Gastroesophageal sphincter (tissue), 4 donors: ENCODE results near the gene PTPRN2. TPM values are rescaled to one million over a fixed set of nuclear protein-coding genes. Genes with fewer than 3 reads are reported as not detected.
A peak's percentile ranks its signal among the peaks of the same experiment; 100 is the strongest.

Experiments
- ATAC-seq: fragments of 150-250 bp; one replicate; pipeline ENCODE4 v1.9.1; 2016; ENCODE audit warnings: mild to moderate bottlenecking, moderate library complexity
- H3K27ac ChIP-seq, 4 donors: fragments of 200-600 bp; sonication (generic) in 3 of 4; 1 replicate in 3 of 4; 2 replicates in 1 of 4; pipeline ENCODE4 v1.5.1; 2016 to 2019
- H3K27me3 ChIP-seq: fragments of 200-600 bp; sonication (generic); one replicate; pipeline ENCODE4 v1.5.1; 2019
- H3K36me3 ChIP-seq, 2 donors: fragments of 200-600 bp; sonication (generic); one replicate each; pipeline ENCODE4 v1.5.1; 2019; ENCODE audit warnings: control low read depth in 1 of 2
- H3K4me1 ChIP-seq, 3 donors: fragments of 200-600 bp; sonication (generic); 1 replicate in 2 of 3; 2 replicates in 1 of 3; pipeline ENCODE4 v1.5.1; 2016 to 2019; ENCODE audit warnings: control low read depth in 2 of 3
- H3K4me3 ChIP-seq, 2 donors: fragments of 200-600 bp; sonication (generic); one replicate each; pipeline ENCODE4 v1.5.1; 2019; ENCODE audit warnings: mild to moderate bottlenecking in 1 of 2, moderate library complexity in 1 of 2
- H3K9me3 ChIP-seq, 3 donors: fragments of 200-600 bp; sonication (generic); one replicate each; pipeline ENCODE4 v1.5.1; 2017 to 2019; ENCODE audit warnings: control low read depth in 2 of 3
- EP300 ChIP-seq: sonication (generic); formaldehyde crosslinking; IDR thresholded peaks from one replicate; pipeline ENCODE4 v1.6.1; 2017; ENCODE audit warnings: antibody characterized with exemption, mild to moderate bottlenecking
- POLR2A ChIP-seq, 2 donors: fragments of 450-650 bp; IDR thresholded peaks; one replicate each; pipeline ENCODE4 v1.6.1; 2017; ENCODE audit warnings: antibody characterized with exemption in 2 of 2, mild to moderate bottlenecking in 2 of 2, moderate library complexity in 1 of 2
- POLR2AphosphoS5 ChIP-seq: sonication (generic); formaldehyde crosslinking; IDR thresholded peaks from one replicate; pipeline ENCODE4 v1.6.1; 2017; ENCODE audit warnings: antibody characterized with exemption
- WGBS, 2 donors: methylation state at CpG; one replicate each; pipeline ENCODE4 v1.1.5; 2018; ENCODE audit warnings: low coverage in 1 of 2; 5-methylcytosine and 5-hydroxymethylcytosine counted together
- total RNA-seq, 4 donors: library from RNA; depleted of rRNA; stranded (reverse); fragments of >200 nt; gene quantifications; one replicate each; pipeline ENCODE4 v1.1.0, GENCODE V29; 2016
- TF ChIP-seq, protein P1 (sequence below), 4 experiments: fragments of 200-600 bp in 2 of 4; fragments of 450-650 bp in 2 of 4; sonication (generic) in 1 of 4; IDR thresholded peaks; one replicate each; pipeline ENCODE4 v1.5.1; 2017 to 2019; ENCODE audit warnings: antibody characterized with exemption in 4 of 4, mild to moderate bottlenecking in 2 of 4, moderate library complexity in 2 of 4

Gene PTPRN2
- total RNA-seq, 4 donors from 2014 or later: 1.7 to 4.7 (median 3.3) TPM

DNA sequence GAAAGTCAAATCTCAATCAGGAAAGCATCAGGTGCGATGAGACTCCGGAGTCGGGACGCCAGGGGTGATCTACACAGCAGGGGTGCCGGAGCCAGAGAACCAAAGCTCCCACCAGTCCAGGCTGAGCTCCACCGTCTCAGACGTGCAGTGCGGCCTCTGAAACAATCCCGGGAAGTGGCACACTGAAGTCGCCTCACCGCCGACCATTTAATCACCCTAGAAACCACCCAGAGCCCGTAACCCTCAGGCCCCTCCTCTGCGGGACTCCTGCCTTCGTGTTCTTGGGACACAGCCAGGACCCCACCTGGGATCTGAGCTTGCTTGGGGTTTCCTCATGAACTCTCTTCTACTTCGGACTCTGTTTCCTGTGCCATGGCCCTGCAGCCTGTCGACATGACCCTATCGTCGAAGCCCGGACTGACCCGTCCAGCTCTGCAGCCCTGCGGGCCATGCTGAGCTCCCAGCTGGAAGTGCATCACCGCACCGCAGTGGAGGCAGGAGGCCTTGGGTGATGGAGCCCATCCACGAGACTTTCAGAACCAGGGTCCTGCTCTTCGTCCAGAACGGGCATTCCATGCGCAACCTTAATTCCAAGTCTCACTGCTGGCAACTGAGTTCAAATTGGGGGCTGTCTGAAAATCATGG is 266.4 kb downstream of the PTPRN2 start:
- Histone ChIP-seq H3K4me1 (no peaks in the 10 kb centered on the region), H3K9me3 (no peaks in the 10 kb centered on the region), H3K27me3 (peaks cover 69% of the 10 kb centered on the region), H3K4me3 (no peak overlapping the region), H3K27ac (no peak overlapping the region), H3K36me3 (no peaks in the 10 kb centered on the region)
- 60 to 76% methylated on average over 2 to 13 of the region's 28 CpGs for WGBS, 2 donors
- TF ChIP-seq EP300 (no peak), POLR2A (IDR thresholded peaks at IDR 0.05) (no peak), POLR2AphosphoS5 (no peak)
- TF ChIP-seq, protein P1, sequence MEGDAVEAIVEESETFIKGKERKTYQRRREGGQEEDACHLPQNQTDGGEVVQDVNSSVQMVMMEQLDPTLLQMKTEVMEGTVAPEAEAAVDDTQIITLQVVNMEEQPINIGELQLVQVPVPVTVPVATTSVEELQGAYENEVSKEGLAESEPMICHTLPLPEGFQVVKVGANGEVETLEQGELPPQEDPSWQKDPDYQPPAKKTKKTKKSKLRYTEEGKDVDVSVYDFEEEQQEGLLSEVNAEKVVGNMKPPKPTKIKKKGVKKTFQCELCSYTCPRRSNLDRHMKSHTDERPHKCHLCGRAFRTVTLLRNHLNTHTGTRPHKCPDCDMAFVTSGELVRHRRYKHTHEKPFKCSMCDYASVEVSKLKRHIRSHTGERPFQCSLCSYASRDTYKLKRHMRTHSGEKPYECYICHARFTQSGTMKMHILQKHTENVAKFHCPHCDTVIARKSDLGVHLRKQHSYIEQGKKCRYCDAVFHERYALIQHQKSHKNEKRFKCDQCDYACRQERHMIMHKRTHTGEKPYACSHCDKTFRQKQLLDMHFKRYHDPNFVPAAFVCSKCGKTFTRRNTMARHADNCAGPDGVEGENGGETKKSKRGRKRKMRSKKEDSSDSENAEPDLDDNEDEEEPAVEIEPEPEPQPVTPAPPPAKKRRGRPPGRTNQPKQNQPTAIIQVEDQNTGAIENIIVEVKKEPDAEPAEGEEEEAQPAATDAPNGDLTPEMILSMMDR (IDR thresholded peaks at IDR 0.05): no peak
- no peak for ATAC-seq

- WGBS, 2 donors: 74 to 76% methylated on average over 6 to 14 of the region's 27 CpGs
- no peak for TF ChIP-seq EP300
- TF ChIP-seq POLR2A (IDR thresholded peaks at IDR 0.05): no peak
- TF ChIP-seq, protein P1 (IDR thresholded peaks at IDR 0.05): no peak
- TF ChIP-seq POLR2AphosphoS5: no peak
- Histone ChIP-seq H3K36me3 (no peaks in the 10 kb centered on the region), H3K4me3 (no peak overlapping the region), H3K9me3 (no peaks in the 10 kb centered on the region), H3K4me1 (no peaks in the 10 kb centered on the region), H3K27me3 (peaks cover 69% of the 10 kb centered on the region), H3K27ac (no peak overlapping the region)
- no peak for ATAC-seq
Observed at GRCh38 chr7:158320328-158320727, 267.3 kb downstream of the PTPRN2 start.

DNA sequence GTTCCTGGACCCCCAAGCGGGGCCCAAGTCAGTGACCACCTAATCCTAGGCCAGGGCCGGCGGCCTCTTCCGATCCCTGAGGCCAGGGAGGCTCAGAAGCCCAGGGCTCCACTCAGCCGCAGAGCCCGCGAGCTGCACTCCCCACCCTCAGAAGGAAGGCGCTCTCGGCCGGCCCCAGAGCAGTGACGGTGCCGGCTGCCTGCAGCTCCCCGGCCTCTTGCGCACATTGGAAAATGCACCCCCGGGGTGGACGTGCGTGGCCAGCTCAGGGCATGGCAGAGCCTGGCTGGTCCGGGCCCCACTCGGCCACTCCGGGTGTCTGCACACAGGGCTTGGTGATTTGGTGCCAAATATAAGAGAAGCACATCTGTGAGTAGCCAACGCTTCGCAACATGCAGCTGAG is 269.1 kb downstream of the PTPRN2 start:
- no peak for ATAC-seq
- no peak overlapping the region for H3K27ac ChIP-seq
- 72 to 100% methylated on average over 2 to 5 of the region's 22 CpGs for WGBS, 2 donors

DNA sequence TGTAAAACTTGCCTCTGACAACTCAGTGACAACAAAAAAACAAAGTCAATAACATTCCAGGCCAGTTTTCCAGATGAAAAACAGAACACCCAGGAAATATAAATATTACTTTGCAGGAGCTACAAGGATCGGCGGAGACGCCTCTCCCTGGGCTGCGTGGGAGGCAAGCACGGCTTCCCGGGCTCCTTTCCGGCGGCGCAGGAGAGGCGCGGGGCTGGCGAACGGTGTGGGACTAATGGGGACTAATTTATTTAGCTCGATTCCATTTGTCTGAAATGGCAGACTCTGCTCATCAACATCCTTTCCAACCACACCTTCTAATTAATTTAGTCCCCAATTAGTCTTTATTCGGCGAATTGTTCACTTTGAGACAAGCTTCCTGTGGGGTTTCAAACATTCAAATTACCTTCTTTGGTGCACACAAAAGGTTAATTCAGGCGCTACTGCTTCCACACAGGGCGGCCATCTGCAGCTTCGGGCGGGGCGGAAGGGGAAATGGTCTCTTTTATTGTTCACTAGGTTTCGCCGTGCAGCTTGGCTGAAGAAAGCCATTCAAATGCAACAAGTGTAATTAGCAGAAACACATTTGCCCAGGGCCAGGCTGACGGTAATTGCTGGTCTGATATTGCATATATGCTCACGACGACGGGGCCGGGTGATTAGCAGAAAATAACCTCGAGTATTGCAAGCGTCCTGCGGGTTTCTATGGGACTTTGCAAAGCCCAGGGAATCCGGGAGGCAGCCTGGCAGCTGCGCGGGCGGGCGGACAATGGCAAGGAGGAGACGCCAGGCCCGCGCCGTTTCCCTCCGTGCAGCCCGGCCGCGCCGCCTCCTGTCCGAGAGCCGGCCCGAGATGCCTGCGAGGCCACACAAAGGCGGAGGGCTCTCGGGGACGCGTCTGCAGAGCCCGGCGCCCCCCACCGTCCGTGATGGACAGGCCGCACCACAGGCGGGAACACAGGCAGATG is 270.1 kb downstream of the PTPRN2 start:
- TF ChIP-seq EP300: no peak
- no peak for TF ChIP-seq POLR2AphosphoS5
- TF ChIP-seq, protein P1 (IDR thresholded peaks at IDR 0.05): no peak
- no peak for TF ChIP-seq POLR2A (IDR thresholded peaks at IDR 0.05)

More for the DNA sequence above, 269.1 kb downstream of the PTPRN2 start:
- Histone ChIP-seq H3K4me1 (no peaks in the 10 kb centered on the region), H3K9me3 (no peaks in the 10 kb centered on the region), H3K27me3 (peaks cover 59% of the 10 kb centered on the region), H3K36me3 (no peaks in the 10 kb centered on the region), H3K4me3 (no peak overlapping the region)
- TF ChIP-seq POLR2A (IDR thresholded peaks at IDR 0.05) (no peak), POLR2AphosphoS5 (no peak), EP300 (no peak)
- TF ChIP-seq, protein P1 (IDR thresholded peaks at IDR 0.05): no peak

More for the DNA sequence above, 270.1 kb downstream of the PTPRN2 start:
- peaks cover 52% of the 10 kb centered on the region for H3K27me3 ChIP-seq
- WGBS, 2 donors: 15 to 42% methylated on average over 12 to 39 of the region's 59 CpGs
- no peak overlapping the region for H3K27ac ChIP-seq
- ATAC-seq: no peak
- H3K9me3 ChIP-seq: no peaks in the 10 kb centered on the region
- H3K4me3 ChIP-seq: peak overlapping the region in 1 of 2 donors; percentile 20
- H3K36me3 ChIP-seq: no peaks in the 10 kb centered on the region
- no peaks in the 10 kb centered on the region for H3K4me1 ChIP-seq
